NB4 (cell line): ENCODE measurements around the gene ANKRD66.
A peak's percentile ranks its signal among the peaks of the same experiment; 100 is the strongest.

Experiments
- DNase-seq: peaks from one replicate; pipeline ENCODE4 v3.0.0; 2010; ENCODE audit warnings: low read depth
- H3K4me3 ChIP-seq: one replicate; pipeline ENCODE4 v1.5.1; 2011; ENCODE audit warnings: mild to moderate bottlenecking, low read depth, low read length, moderate library complexity
- CTCF ChIP-seq: IDR thresholded peaks from one replicate; pipeline ENCODE4 v1.5.1; 2012; ENCODE audit warnings: low read depth, low read length
- MYC ChIP-seq: IDR thresholded peaks from 2 replicates; pipeline ENCODE4 v1.6.1; 2011; ENCODE audit warnings: low read depth, low read length
- POLR2A ChIP-seq: IDR thresholded peaks from 2 replicates; pipeline ENCODE4 v1.6.1; 2011; ENCODE audit warnings: mild to moderate bottlenecking; ENCODE audit not compliant: insufficient read length; ENCODE audit errors: extremely low read depth
- TF ChIP-seq, protein P1 (sequence below): IDR thresholded peaks from 2 replicates; pipeline ENCODE4 v1.6.1; 2011; ENCODE audit warnings: low read depth, low read length

The ANKRD66 gene

DNA sequence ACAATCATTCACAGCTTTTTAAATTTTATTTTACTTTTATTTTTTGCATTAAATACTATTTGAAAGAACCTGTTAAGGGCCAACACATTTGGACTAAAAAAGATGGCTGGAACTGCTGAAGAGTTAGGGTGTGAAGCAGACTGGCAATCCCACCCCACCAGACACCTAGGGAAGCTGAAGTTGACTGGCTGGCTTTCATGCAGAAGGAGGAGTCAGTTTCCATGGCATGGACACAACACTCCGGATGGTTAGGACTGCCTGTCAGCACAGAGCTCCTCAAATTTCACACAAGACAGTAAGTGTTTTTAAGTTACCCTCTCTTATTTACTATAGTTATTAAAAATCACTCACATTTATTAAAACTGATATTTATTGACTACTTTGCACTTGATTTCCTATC, at the start of gene ANKRD66:
Gene ANKRD66 (plus strand): TSS at position 238 of the 400 bp plus-strand sequence. CDS start 5,016 bp downstream, outside the sequence.
- TF ChIP-seq, protein P1, sequence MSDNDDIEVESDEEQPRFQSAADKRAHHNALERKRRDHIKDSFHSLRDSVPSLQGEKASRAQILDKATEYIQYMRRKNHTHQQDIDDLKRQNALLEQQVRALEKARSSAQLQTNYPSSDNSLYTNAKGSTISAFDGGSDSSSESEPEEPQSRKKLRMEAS: no peak
- TF ChIP-seq CTCF (no peak), MYC (no peak), POLR2A (no peak)
- no peak within 1 kb of the TSS for H3K4me3 ChIP-seq
- DNase-seq: no peak

- DNase-seq: no peak
- no peak overlapping the region for H3K4me3 ChIP-seq
- no peak for TF ChIP-seq POLR2A
- no peak for TF ChIP-seq MYC
- TF ChIP-seq, protein P1: no peak
- TF ChIP-seq CTCF: no peak
Observed at GRCh38 chr6:46699970-46700369, 46.8 kb upstream of the ANKRD66 start.

- TF ChIP-seq, protein P1: peak; percentile 55
- TF ChIP-seq CTCF: peak; percentile 6
- no peak for TF ChIP-seq POLR2A
- TF ChIP-seq MYC: peak; percentile 66
- peak; percentile 67 for DNase-seq
- H3K4me3 ChIP-seq: no peak overlapping the region
Observed at GRCh38 chr6:46704562-46704961, 42.2 kb upstream of the ANKRD66 start.

DNA sequence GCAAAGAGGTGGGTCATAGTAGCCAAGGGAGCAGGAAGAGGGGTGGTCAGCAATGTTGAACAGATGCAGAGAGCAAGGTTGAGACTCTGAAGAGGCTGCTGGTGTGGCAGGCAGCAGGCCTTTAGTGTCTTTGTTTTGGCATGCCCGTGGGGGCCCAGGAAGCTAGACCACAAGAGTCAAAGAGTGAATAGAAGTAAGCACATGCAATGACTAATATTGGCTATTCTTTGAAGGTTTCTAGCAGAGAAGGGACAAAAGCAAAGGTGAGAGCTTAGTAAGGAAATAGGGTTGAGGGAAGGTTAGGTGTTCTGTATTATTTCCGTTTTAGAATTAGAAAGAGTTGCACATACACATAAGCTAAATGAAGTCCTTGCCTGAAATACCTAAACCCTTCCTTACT, 40.3 kb upstream of the ANKRD66 start:
- no peak overlapping the region for H3K4me3 ChIP-seq
- no peak for TF ChIP-seq MYC
- no peak for TF ChIP-seq POLR2A
- TF ChIP-seq, protein P1: no peak
- TF ChIP-seq CTCF: no peak
- no peak for DNase-seq

DNA sequence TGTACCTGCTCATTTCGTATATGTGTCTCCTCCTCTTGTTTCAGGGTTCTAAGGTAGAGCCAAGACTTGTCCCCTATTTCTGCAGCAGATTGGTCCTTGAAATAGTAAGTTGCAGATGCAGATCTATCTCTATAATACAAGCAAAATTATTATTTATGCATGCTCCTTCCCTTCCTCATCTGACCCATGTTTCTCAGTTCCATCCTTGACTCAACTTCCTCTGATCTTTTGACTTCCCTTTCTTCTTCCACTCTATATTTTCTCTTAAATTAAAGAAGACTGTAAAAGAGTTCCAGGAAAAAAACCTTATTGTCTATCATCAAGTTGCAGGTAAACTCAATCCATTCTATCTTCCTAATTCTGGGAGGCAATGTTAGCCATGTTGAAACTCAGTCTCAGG, 35.2 kb upstream of the ANKRD66 start:
- no peak overlapping the region for H3K4me3 ChIP-seq
- DNase-seq: no peak
- TF ChIP-seq MYC: no peak

DNA sequence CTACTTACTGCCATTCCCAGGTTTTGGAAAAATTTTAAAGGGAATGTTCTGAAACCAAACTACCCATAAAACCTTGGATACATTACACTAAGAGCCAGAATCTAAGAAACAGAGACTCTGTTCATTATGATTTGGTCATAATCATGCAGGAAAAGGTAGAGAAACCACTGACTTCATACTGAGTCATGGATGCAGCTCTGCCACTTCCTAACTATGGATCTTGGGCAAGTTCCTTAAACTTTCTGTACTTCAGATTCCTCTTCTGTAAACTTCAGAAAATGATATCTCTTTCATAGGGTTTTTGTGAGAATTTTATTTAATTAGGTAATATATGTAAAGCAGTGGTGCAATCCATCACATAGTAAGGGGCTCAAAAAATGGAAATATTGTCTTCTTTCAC, 31.6 kb upstream of the ANKRD66 start:
- no peak overlapping the region for H3K4me3 ChIP-seq
- peak; percentile 6 for DNase-seq
- TF ChIP-seq MYC (no peak), POLR2A (no peak), CTCF (no peak)
- TF ChIP-seq, protein P1: no peak
